ENCODE measurements around the gene RNF157.
A peak's percentile ranks its signal among the peaks of the same experiment; 100 is the strongest.

- TF ChIP-seq CTCF (IDR thresholded peaks at IDR 0.05; ENCODE audit: insufficient read depth, low read length) = no peak
- peak; percentile 97 for TF ChIP-seq POLR2AphosphoS5 (IDR thresholded peaks at IDR 0.05; ENCODE audit: low read depth)
- TF ChIP-seq REST (IDR thresholded peaks at IDR 0.05; ENCODE audit: insufficient replicate concordance, low read depth) = peak; percentile 62
Measured at GRCh38 chr17:76103274-76104139, 136.8 kb downstream of the RNF157 start, which contains the start of gene EXOC7.

Measured in HL-60 (cell line).